Kidney capillary endothelial cell (primary cell): ENCODE data around the gene MAP1LC3B2.

Experiments
- DNase-seq: peaks from one replicate; pipeline ENCODE4 v3.0.0-alpha.2; 2018; ENCODE audit warnings: low spot score

MAP1LC3B2 gene

GRCh38 chr12:116595672-116596071 is 36.5 kb downstream of the MAP1LC3B2 start:
- DNase-seq, result no peak

- DNase-seq, result no peak
These were observed 38.7 kb downstream of the MAP1LC3B2 start for GRCh38 chr12:116597886-116598285.

GRCh38 chr12:116598311-116599284 is 39.4 kb downstream of the MAP1LC3B2 start:
- DNase-seq, result no peak

GRCh38 chr12:116599285-116600136 is 40.3 kb downstream of the MAP1LC3B2 start:
- DNase-seq, result peak; percentile 50

DNA sequence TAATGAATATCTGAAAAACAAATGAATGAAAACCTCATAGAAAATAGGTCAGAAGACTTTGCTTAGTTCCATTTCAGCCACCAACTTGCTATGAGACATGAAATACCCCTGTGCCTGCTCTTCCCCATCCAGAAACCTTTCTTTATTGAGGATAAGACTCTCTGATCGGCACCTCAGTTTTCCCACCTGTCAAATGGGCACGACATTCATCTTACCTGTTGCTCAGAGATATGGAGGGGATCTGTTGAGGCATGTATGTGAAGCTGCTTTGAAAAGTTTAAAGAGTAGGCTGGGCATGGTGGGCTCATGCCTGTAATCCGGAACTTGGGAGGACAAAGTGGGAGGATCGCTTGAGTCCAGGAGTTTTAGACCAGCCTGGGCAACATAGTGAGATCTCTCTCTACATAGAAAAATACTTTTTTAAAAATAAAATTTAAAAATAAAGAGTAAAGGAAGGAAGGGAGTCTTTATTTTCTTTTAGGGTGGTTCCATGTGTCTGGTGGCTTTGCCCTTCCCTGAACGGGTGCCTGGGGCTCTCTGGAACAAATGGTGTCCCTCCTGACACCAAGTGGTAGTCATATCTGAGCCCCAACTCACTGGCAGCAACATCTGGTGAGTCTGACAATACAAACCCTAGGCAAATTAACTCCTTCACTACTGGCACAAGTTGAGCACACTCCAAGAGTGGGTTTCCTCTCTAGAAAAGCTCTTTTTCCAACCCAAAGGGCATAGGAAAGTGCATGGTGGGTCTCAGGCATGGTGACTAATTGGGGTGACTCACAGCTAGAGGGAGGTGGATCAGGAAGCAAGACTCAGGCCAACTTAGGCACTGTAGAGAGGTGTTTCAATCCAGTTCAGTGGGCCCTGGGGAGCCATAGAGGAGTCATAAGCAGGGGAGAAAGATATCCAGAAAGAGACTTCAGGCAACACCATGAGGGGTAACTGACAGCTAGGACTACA is 42.1 kb downstream of the MAP1LC3B2 start:
- DNase-seq, result peak; percentile 46

DNA sequence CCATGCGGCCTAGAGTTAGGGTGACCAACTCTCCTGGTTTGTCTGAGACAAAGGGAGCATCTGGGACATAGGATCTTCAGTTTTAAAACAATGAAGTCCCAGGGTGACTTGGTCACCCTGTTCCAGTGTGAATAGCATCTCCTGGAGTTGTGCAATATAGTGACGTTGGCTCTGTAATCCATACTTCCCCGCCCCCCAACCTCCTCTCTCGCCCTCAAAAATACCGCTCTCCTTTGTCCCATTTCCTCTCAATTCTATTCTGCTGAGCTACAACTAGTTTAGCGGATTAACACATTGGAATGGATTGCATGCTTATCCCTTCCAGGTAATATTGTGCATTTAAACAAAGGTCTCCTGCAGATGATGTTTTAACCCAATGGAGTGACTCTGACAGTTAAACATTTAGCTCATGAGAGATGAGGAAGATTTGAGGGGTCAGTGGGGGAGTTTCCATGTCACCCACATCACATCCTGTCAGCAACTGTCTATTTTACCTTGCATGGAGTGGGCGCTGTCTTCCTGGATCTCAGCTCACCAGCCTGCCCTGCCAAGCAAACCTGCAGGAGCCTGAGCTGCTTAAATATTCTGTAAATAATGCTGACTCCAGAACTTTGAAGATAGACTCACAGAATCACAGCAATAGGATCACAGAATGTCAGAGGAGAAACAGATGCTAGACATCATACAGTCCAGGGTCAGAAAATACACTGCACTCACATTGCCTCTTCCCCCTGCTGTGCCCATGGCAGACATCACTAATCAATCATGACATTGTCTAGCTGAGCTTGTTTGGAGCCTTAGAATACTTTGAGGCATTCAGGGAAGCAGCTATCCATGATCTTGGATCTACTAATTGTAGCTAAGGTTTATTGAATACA is 43.0 kb downstream of the MAP1LC3B2 start:
- no peak for DNase-seq

GRCh38 chr12:116603546-116604177 is 44.5 kb downstream of the MAP1LC3B2 start:
- no peak for DNase-seq

DNA sequence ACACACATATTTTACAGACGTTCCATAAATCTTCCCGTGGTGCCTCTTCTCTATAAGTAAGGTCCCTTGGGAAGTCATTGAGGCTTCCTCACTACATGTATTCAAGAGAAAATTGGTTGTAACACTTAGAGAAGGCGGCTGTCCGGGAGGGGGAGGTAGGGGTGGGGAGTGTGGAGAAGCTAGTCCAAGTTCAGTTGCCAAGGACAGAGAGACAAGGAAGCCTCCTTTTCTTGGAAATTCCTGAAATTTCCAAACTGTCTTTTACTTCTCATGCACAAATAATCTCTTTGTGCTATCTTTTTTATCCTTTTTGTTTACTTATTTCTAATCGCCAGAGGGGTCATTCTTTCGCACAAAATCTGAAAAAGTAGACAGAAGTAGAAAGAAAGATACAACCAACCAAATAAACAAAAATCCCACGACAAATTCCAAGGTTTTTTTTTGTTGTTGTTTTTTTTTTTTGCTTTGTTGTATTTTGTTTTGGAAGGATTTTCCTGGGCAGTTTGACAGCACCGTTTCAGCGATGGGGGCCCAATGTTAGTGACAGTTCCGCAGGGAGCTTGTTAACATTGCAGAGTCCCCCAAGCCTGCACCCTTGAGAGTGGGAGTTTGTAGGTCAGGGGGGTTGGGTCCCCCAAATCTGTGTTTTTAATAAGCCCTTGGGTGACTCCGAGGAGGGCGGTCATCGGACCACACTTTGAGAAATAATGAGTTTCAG is 45.2 kb downstream of the MAP1LC3B2 start:
- DNase-seq, result no peak

GRCh38 chr12:116604951-116605641 is 45.9 kb downstream of the MAP1LC3B2 start:
- DNase-seq, result no peak

GRCh38 chr12:116606397-116606796 is 47.2 kb downstream of the MAP1LC3B2 start:
- DNase-seq, result no peak

DNA sequence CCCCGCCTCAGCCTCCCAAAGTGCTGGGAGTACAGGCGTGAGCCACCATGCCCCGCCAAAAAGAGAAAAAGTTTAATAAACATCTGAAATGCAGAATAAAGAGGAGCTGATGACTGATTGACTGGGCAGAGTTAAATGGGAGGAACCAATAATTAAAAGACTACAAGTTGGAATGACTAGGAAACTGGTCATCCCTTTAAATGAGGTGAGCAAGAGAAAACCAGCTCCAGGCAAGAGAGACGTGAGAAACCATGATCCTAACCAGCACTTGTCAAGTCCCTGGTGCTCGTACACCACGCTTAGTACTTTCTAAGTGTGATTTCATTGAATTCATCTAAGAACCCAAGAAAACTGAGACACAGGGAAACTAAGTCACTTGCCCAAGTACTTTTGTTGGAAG is 47.9 kb downstream of the MAP1LC3B2 start:
- no peak for DNase-seq

- no peak for DNase-seq
These were observed 50.3 kb downstream of the MAP1LC3B2 start for GRCh38 chr12:116609319-116610114.

DNA sequence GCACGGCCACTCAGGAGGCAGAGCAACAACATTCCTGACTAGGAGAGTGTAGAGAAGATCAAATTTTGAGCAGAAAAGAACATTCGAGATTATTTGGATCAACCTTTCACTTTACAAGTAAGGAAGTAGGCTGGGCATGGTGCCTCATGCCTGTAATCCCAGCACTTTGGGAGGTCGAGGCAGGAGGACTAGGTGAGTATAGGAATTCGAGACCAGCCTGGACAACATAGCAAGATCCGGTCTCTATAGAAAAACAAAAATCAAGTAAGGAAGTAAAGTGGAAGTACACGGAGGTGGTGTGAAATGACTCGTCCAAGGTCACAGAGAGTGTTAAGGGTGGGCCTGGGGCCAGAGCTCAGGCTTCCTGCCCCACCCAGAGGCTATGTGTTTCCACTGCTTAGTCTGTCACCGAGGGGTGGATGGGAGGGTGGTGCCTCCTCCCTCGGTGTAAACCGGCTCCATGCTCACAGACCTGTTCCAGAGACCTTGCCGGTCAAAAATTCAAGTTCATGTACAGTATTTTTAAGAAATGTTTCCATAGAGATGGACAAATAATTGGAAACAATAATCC is 51.9 kb downstream of the MAP1LC3B2 start:
- DNase-seq, result no peak

DNA sequence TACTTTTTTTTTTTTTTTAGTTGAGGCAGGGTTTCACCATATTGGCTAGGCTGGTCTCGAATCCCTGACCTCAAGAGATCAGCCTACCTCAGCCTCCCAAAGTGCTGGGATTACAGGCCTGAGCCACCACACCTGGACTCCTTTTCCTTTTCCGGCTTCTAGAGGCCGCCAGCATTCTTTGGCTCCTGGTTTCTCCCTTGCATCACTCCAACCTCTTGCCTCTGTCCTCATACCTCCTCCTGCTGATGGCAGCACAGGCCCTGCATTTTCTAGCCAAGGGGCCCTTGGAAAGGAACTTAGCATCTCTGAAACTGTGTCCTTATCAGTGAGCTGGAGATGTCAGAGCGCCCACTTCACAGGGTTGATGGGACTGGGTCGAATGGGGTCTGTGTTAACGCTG is 53.3 kb downstream of the MAP1LC3B2 start:
- no peak for DNase-seq

GRCh38 chr12:116613256-116613655 is 54.1 kb downstream of the MAP1LC3B2 start:
- no peak for DNase-seq

DNA sequence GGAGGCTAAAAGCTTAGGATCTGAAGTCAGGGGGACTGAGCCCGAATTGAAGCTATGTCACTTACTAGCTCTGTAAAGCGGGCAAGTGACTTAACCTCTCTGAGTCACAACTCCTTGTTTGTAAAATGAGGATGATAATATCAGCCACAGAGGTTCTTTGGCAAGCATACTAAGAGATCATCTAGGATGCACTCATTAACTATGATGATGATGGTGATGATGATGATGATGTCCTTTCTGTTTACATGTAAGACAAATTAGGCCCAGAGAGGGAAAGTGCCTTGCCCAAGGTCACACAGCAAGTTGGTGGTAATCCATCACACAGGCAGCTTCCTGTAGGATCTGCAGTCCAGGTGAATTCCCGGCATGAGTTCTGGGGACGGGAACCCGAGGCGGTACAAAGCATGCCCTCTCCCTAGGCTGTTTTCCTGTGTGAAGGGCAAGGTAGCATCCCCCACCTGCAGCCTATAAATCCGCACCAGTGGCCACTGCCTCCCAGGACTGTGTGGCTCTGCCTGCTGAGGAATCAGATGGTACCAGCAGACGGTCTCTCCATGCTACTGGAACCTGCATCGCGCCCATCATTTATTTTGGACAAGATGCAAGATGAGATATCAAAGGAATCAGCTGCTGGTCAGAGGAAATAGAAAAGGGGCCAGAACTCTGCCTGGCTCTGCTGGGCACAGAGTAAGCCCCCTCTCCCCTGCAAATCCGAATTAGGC is 55.2 kb downstream of the MAP1LC3B2 start:
- no peak for DNase-seq
